ENCODE data around the gene INPP4A.
A peak's percentile ranks its signal among the peaks of the same experiment; 100 is the strongest.

Gene INPP4A

DNA sequence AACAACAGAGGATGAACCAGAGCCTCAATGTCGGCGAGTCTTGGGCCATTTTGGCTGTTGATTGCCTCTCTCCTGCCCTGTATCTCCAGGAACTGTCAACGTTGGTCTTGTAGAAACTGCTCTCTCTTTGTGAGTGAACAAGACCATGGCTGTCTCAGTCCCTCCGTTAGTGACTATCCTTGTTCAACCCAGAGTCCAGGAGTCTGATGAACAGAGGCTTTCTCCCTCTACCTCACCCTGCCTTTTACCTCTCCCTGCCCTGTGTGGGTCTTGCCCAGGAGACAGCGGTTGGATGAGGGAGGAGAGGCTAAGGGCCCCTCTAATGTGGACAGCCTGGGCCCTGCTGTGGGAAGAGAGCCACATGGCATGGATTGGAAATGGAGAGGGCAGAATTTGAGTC, 32.8 kb downstream of the INPP4A start:
- no peak overlapping the region for H3K27ac Mint-ChIP-seq
- H3K9me3 Mint-ChIP-seq = no peaks in the 10 kb centered on the region
- no peaks in the 10 kb centered on the region for H3K27me3 Mint-ChIP-seq (ENCODE audit: low read depth, poor library complexity)
- no peak for DNase-seq
- no peaks in the 10 kb centered on the region for H3K36me3 Mint-ChIP-seq (ENCODE audit: low read depth)
- H3K4me1 Mint-ChIP-seq = peaks cover 73% of the 10 kb centered on the region
- TF ChIP-seq, protein P1, sequence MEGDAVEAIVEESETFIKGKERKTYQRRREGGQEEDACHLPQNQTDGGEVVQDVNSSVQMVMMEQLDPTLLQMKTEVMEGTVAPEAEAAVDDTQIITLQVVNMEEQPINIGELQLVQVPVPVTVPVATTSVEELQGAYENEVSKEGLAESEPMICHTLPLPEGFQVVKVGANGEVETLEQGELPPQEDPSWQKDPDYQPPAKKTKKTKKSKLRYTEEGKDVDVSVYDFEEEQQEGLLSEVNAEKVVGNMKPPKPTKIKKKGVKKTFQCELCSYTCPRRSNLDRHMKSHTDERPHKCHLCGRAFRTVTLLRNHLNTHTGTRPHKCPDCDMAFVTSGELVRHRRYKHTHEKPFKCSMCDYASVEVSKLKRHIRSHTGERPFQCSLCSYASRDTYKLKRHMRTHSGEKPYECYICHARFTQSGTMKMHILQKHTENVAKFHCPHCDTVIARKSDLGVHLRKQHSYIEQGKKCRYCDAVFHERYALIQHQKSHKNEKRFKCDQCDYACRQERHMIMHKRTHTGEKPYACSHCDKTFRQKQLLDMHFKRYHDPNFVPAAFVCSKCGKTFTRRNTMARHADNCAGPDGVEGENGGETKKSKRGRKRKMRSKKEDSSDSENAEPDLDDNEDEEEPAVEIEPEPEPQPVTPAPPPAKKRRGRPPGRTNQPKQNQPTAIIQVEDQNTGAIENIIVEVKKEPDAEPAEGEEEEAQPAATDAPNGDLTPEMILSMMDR (IDR thresholded peaks at IDR 0.05) = no peak
- no peak overlapping the region for H3K4me3 Mint-ChIP-seq

DNA sequence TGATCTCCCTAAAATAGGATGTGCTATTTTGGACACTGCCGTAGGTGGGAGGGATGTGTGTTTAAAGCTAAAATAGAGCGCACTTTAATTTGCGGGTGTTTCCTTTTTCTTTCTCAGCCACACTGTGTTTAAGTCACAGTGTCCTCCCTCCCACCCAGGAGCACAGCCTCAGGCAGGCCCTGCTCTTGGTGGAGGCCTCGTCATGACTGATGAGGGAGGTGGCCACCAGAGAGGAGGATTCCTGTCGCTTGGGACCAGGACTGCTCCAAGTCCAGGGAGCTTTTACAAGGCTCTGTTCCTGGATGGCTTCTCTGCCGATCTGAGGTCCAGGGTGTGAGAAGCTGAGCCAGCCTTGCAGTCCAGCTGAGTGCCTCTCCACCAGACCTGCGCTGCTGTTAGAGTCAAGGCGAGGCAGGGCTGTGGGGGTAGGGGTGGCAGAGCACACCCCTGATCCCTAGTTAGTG, 33.5 kb downstream of the INPP4A start:
- no peaks in the 10 kb centered on the region for H3K9me3 Mint-ChIP-seq
- TF ChIP-seq, protein P1 (IDR thresholded peaks at IDR 0.05) = no peak
- H3K4me3 Mint-ChIP-seq = no peak overlapping the region
- no peak for DNase-seq
- peaks cover 73% of the 10 kb centered on the region for H3K4me1 Mint-ChIP-seq
- no peaks in the 10 kb centered on the region for H3K36me3 Mint-ChIP-seq (ENCODE audit: low read depth)
- H3K27ac Mint-ChIP-seq = no peak overlapping the region
- H3K27me3 Mint-ChIP-seq (ENCODE audit: low read depth, poor library complexity) = no peaks in the 10 kb centered on the region

DNA sequence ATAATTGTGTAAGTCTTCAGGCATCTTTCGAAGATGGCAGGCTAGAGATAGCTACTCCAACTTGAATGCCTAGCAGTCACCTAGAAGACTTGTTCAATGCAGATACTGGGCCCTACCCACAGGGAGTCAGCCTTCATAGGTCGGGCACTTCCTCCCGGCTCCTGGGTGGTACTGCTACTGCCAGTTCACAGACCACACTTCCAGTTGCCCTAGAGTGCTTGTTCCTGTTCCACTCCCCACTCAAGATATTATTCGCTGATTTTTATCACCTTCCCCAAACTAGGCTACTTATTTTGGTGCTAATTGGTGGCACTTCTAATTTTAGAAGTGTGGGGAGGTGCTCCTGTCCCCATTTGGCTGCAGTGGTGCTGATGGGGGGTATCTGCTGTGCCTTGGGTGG, 34.2 kb downstream of the INPP4A start:
- Mint-ChIP-seq H3K4me1 (peaks cover 75% of the 10 kb centered on the region), H3K27me3 (ENCODE audit: low read depth, poor library complexity) (no peaks in the 10 kb centered on the region), H3K4me3 (no peak overlapping the region), H3K27ac (no peak overlapping the region), H3K9me3 (no peaks in the 10 kb centered on the region), H3K36me3 (ENCODE audit: low read depth) (no peaks in the 10 kb centered on the region)
- TF ChIP-seq, protein P1 (IDR thresholded peaks at IDR 0.05) = no peak
- no peak for DNase-seq

DNA sequence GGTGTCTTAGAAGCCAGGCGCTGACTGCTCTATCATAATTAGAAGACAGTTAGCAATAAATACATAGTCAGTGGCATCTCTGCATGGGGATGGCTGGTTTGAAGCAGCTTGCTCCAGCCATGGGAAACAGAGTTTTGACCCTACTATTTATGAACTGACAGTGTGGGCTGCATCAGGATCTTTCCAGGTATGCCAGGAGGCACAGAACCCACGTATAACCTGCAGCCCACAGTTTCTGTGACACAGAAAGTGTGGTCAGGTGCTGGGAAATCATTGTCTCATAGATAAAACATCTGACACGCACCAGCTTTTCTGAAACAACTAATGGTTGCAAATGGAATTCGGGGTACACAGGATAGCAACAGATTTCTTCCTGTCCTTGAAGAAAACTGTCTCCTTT, 34.7 kb downstream of the INPP4A start:
- Mint-ChIP-seq H3K27ac (no peak overlapping the region), H3K4me3 (no peak overlapping the region), H3K36me3 (ENCODE audit: low read depth) (no peaks in the 10 kb centered on the region), H3K27me3 (ENCODE audit: low read depth, poor library complexity) (no peaks in the 10 kb centered on the region), H3K4me1 (peaks cover 77% of the 10 kb centered on the region), H3K9me3 (no peaks in the 10 kb centered on the region)
- no peak for DNase-seq
- TF ChIP-seq, protein P1 (IDR thresholded peaks at IDR 0.05) = no peak

GRCh38 chr2:98479959-98480524, 35.4 kb downstream of the INPP4A start:
- DNase-seq = no peak
- TF ChIP-seq, protein P1 (IDR thresholded peaks at IDR 0.05) = no peak
- H3K4me1 Mint-ChIP-seq = peaks cover 80% of the 10 kb centered on the region
- peak overlapping the region; percentile 68 for H3K27ac Mint-ChIP-seq
- H3K4me3 Mint-ChIP-seq = no peak overlapping the region
- no peaks in the 10 kb centered on the region for H3K27me3 Mint-ChIP-seq (ENCODE audit: low read depth, poor library complexity)
- H3K9me3 Mint-ChIP-seq = no peaks in the 10 kb centered on the region
- H3K36me3 Mint-ChIP-seq (ENCODE audit: low read depth) = no peaks in the 10 kb centered on the region

DNA sequence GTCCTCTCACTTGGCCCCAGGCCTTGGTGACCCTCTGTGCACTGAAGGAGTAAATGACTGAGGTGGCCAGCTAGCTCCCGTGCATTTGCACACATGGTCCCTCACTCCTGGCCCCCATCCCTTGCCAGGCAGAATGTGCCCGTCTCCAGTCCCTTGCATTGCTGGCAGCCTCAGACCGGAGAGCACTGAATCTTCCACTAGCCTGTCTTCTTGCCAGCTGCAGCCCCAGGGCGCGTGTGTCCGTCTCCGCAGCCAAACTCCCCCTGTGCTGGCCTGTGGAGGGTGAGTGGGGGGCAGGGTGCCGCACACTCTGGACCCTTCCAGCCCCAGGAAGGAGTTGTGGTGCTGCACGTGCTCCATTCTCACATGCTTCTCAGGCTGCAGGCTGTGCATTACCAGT, 35.9 kb downstream of the INPP4A start:
- no peaks in the 10 kb centered on the region for H3K36me3 Mint-ChIP-seq (ENCODE audit: low read depth)
- no peak for DNase-seq
- TF ChIP-seq, protein P1 (IDR thresholded peaks at IDR 0.05) = no peak
- H3K4me3 Mint-ChIP-seq = no peak overlapping the region
- no peaks in the 10 kb centered on the region for H3K9me3 Mint-ChIP-seq
- H3K4me1 Mint-ChIP-seq = peaks cover 80% of the 10 kb centered on the region
- H3K27me3 Mint-ChIP-seq (ENCODE audit: low read depth, poor library complexity) = no peaks in the 10 kb centered on the region
- H3K27ac Mint-ChIP-seq = no peak overlapping the region

Data from nephron progenitor cell (in vitro differentiated cells).